ENCODE results near the gene PRR14.
"Not testable (repeated sequence)": the region's sequence is repeated elsewhere in the genome, so short reads cannot be mapped to it uniquely, and the experiment has no call there.

PRR14 gene

DNA sequence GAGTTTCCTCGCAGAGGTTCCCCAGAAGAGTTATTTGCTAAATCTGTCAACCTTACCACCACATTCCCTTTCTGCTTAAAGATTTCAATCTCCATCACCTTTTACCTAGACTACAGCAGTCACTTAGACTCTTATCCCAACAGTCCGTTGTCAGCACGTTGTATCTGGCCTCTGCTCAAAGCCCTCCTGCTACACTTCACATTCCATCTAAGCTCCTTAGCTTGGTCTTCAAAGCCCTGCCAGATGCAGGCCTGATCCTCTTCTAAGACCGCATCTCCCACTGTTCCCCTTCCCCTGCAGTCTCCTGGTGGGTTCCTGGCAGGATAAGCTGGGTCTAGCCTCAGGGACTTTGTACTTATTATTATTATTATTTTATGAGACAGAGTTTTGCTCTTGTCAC is 37.9 kb downstream of the PRR14 start:
- in situ Hi-C loops (cut with MboI; ENCODE audit: low sequenced_read_pairs): no loop called here

DNA sequence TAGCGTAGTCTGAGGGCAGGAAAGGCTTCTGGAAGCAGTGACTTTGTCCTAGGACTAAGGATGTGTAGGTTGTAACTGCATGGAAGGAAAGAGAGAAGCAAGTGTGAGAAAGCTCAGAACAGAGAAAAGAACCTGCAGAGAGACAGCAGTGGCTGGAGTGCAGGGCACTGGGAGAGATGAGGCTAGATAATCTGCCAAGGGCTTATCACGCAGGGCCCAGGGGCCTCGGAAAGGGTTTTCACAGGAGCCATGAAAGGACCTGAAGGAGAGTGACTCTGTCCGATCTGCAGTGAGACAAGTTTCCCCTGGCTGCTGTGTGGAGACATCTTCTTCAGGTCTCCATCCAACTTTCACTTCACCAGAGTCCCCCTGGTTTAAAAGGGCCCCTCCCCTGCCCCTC is 41.1 kb downstream of the PRR14 start:
- in situ Hi-C loops (cut with MboI; ENCODE audit: low sequenced_read_pairs): no loop called here

DNA sequence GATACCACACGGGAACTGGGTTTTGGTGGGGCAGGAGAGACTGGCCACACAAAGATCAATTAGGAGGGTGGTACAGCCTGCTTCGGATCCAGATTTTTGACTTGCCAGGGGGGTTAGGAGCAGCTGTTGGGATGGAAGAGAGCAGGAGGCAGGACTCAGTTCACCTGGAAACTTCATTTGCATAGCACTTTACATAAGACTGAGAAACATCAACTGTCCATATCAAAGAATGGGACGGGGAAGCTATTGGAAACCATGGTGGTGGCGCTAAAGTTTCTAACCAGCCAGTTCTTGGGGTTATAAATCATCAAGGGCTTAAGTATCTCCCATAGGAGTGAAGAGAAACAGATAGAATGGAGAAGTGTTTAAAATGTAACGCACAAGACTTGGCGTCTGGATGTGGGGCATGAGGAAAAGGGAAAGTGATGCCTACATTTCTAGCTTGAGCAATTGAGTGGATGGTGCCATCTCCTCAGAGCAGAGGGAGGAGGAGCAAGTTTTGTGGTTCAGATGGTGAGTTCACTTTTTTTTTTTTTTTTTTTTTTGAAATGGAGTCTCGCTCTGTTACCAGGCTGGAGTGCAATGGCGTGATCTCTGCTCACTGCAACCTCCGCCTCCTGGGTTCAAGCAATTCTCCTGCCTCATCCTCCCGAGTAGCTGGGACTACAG is 41.8 kb downstream of the PRR14 start:
- in situ Hi-C loops (cut with MboI; ENCODE audit: low sequenced_read_pairs): no loop called here

DNA sequence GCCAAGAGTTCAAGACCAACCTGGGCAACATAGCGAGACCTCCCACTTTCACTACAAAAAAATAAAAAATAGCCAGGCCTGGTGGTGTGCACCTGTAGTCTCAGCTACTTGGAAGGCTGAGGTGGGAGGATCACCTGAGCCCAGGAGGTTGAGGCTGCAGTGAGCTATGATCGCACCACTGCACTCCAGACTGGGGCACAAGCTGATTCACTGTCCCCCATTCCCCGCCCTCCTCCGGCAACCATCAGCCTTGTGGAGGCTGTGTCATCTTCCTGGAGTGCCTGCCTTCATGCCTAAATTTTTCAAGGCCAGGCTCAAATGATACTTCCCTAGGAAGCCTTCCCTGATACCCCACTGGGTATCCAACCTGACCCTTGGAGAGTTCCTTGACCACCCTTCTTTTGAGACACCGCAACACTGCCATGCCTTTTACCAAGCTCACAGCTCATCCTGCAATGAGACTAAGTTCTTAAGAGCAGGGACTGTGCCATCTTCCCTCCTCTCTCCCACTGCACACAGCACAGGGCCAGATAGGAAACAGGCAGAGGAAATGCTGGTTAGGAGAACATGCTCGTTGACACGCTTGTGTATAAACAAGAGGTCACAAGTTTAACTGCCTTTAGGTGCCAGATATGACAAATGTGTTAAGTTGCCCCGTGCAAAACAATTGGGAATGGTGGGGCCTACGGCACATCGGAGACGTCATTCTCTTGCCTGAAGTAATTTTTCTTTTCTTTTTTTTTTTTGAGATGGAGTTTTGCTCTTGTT is 44.4 kb downstream of the PRR14 start:
- in situ Hi-C loops (cut with MboI; ENCODE audit: low sequenced_read_pairs): no loop called here

DNA sequence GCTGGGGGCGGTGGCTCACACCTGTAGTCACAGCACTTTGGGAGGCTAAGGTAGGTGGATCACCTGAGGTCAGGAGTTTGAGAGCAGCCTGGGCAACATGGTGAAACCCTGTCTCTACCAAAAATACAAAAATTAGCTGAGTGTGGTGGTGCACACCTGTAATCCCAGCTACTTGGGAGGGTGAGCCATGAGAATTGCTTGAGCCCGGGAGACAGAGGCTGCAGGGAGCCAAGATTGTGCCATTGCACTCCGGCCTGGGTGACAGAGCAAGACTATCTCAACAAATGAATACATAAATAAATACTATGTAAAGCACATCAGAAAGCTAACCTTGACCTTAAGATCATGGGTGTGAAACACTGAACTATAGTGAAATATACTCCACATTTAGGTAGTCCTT is 45.9 kb downstream of the PRR14 start:
- in situ Hi-C loops (cut with MboI; ENCODE audit: low sequenced_read_pairs): not testable (repeated sequence)

DNA sequence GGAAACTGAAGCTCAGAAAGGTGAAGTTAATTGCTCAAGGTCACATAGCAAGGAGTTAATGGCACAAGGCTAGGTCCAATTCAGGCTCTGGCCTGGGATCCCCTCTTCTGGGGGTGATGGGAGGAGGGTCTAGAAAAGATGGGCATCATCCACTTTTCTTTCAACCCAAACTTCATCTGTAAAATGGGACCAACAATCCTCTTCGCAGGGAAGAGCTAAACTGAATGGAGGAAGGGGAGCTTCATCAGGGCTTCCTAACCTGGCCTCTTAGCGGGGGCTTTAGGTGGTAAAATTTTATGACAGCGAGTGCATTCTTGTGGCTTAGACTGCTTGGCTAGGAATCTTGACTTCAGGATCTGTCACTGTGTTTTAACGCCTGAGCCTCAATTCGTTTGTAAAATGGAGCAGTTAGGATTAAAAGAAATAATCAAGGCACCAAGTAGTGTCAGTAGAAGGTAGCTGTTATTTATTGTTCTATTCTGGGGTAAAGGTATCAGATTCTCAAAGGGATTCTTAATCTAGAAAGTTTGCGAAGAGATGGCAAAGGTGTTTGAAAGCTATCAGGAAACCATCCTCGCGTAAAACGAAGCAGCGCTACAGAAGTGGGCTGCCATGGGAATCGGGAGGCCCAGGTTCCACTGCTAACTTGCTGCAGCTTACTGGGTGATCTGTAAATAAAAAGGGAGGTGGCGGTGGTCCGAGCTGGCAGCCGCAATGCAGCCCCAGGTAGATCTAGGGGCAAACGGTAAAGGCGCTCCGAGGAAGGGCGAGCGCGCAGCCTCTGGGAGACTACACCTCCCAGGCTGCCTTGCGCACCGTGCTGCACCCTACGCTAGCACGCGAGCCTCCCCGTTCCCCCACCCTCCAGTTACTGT is 46.7 kb downstream of the PRR14 start:
- in situ Hi-C loops (cut with MboI; ENCODE audit: low sequenced_read_pairs): no loop called here

DNA sequence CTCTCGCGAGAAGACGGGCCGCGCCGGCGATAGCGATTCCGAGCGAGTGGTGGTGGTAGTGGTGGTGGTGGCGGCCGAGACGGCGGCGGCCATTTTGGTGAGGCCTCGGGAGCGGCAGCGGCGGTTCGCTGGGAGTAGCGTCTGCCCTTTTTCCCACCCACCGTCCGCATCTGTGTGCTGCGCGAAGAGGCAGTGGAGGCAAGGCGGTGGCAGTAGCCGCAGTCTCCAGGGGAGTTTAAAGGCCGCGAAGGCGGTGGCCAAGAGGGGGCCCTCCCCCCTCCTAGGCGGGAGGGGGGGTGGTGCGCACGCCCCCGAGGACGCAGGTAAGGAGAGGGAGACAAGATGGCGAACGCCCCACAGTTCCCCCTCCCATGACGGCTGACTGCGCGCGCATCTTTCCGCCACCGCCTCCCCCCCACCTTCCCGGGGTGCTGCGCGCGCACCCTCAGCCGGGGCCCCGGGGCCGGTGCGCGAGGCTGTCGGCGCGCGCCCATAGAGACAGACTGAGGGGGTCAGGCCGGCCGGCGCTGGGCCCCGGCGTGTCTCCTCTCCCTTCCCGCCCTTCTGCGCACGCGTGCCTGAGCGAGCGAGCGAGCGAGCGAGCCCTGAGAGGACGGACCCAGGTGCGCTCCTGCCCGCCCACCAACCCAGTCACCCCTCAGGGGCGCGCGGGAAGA is 47.5 kb downstream of the PRR14 start:
- in situ Hi-C loops (cut with MboI; ENCODE audit: low sequenced_read_pairs): no loop called here

DNA sequence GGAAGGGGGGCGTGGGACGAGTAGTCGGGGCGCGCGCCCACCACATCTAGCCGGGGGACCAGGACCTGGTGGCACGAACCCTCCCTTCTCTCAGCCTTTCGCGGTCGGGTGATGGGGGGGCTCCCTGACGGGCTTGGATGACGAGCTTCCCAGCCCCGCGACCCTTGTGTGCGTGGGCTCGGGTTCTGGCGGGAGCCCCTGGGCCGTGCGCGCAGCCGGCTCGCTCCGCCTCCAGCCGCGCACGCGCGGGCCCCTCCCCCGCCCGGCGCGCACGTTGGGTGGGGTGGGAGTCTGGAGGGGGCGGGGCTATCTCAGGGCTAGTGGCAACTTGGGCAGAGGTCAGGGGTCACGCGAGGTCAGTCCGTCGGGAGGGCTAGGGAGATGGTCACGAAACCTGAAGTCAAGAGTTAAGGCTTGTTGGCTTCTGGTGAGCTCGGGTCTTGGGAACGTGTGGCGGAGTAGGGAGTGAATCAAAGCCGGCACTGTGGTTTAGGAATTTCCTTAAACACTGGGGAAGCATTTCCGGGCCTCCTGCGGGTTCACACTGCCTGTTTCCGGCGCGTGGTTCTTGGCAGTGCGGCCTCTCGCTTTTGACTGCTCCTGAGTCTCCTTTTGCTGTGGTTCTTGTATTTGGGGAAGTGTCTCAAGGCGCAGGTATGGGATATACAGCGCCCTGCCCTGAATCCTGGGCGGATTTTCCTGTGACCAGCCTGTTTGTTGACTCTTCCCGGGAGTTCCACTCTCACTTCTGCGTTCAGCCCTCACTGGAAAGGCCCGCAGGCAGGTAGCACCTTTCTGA is 48.3 kb downstream of the PRR14 start, which contains the start of gene SRCAP:
TSS of gene SRCAP (plus strand) at position 356 of the 799 bp plus-strand sequence. CDS start 1,654 bp downstream, outside the sequence.
- in situ Hi-C loops (cut with MboI; ENCODE audit: low sequenced_read_pairs): no loop called here

DNA sequence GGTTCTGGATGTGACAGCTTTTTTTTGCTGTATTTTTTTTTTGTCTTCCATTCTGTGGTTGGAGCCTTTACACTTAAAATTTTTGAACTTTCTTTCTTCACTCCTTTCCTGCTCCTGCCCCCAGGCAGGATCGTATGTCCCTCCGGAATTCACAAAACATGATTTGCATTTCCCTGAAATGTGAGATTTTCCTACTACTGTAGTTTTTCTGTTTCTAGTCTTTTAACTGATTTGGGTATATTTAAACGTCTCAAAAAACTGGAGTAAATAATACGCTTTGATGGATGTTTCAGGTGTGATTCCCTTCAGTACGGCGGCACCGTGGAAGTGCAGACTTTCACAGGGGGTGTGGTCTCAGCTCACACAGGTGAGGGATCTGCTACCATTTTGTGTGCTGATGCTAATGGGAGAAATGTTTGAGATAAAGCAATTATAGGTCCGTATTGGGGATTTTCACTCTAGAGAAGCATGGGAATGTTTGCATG is 48.9 kb downstream of the PRR14 start:
- in situ Hi-C loops (cut with MboI; ENCODE audit: low sequenced_read_pairs): no loop called here

DNA sequence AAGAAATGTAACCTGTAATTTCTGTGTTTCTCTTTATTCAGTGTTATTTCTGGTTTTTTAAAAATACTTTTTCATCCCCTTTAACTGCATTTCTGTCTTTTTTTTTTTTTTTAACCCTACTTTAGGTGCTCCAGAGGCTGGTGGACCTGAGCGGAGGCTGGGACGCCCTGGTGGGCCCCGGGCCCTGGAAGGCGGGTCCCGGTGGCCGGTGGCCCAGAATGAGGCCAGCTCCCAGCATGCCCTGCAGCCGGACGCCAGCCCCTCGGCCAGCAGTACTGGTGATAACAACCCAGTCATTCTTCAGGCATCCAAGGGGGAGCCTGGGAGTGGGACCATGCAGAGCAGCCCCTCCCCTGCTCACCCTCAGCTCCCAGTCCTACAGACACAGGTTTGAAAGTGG is 49.7 kb downstream of the PRR14 start:
- in situ Hi-C loops (cut with MboI; ENCODE audit: low sequenced_read_pairs): no loop called here

DNA sequence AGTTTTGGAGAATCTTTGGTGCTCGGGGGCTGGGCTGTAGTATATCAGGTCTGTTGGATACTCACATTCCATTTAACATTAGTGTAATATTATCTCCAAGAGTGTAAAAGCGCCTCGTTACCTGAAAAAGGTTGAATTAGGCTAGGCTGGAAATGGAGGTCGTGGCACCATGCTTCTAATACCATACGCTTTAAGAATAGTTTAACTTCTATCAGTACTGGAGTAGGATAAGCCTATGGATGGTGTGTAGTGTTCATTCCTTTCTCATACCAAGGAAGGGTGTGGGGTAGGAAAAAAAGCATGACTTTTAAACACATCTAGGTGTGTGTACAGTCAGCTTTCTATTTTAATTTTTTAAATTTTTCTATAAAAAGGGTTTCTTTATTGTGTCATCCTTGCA is 50.2 kb downstream of the PRR14 start:
- in situ Hi-C loops (cut with MboI; ENCODE audit: low sequenced_read_pairs): no loop called here

DNA sequence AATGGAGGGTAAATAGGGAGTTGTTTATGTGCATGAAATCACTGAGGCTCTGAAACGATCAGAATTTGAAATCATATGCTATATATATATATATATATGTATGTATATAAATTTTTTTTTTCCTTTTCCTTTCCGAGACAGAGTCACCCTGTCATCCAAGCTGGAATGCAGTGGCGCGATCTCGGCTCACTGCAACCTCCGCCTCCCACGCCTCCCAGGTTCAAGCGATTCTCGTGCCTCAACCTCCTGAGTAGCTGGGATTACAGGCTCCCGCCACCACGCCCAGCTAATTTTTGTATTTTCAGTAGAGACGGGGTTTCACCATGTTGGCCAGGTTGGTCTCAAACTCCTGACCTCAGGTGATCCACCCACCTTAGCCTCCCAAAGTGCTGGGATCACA is 52.3 kb downstream of the PRR14 start:
- in situ Hi-C loops (cut with MboI; ENCODE audit: low sequenced_read_pairs): not testable (repeated sequence)

DNA sequence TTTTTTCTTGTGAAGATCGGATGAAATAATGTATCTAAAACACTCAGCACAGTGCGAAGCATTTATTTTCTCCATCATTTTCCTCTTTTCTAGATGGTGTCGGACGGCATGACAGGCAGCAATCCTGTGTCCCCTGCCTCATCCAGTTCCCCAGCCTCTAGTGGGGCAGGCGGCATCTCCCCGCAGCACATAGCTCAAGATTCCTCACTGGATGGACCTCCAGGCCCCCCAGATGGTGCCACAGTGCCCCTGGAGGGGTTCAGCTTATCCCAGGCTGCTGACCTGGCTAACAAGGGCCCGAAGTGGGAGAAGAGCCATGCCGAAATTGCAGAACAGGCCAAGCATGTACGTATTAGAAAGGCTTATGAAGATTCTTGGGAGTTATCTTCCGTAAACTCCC is 53.2 kb downstream of the PRR14 start:
- in situ Hi-C loops (cut with MboI; ENCODE audit: low sequenced_read_pairs): no loop called here
